HG02678 (cell line): ENCODE data around the gene IWS1.
"Not testable (repeated sequence)": the region's sequence is repeated elsewhere in the genome, so short reads cannot be mapped to it uniquely, and the experiment has no call there.

Experiments used
- ATAC-seq: cut with Tn5 transposase; IDR thresholded peaks from one replicate; pipeline ENCODE4 v1.9.1; 2021; ENCODE audit warnings: mild to moderate bottlenecking, moderate library complexity; ENCODE audit not compliant: unreplicated experiment

The IWS1 gene

DNA sequence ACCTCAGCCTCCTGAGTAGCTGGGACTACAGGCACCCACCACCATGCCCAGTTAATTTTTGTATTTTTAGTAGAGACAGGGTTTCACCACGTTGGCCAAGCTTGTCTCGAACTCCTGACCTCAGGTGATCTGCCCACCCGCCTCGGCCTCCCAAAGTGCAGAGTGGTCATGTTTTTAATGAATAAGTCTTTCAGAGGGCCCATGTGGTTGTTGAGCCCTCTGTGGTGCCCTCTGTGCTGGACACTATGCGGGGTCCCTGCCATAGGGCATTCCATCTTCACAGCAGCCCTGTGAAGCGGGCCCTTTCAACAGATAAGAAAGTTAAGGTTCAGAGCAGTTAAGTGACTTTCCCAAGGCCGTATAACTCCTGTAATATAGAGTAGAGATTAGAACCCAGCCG lies 35.1 kb upstream of the IWS1 start:
- ATAC-seq: no peak

DNA sequence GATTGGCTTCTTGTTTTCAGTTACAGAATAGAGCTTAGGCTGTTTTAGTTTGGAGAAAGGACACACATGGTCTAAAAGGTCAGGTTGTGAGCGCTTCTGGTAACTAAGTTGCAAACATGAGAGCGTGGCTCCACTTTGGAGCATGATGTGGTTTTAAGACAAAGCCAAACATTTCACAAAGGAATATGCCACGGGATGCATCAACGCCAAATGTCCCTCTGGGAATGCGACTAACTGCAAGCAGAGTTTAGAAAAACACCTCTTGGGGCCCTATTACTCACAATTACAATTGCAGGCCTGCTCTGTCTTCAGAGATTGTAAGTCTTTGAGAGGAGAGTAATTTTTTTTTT lies 34.6 kb upstream of the IWS1 start:
- ATAC-seq: no peak

DNA sequence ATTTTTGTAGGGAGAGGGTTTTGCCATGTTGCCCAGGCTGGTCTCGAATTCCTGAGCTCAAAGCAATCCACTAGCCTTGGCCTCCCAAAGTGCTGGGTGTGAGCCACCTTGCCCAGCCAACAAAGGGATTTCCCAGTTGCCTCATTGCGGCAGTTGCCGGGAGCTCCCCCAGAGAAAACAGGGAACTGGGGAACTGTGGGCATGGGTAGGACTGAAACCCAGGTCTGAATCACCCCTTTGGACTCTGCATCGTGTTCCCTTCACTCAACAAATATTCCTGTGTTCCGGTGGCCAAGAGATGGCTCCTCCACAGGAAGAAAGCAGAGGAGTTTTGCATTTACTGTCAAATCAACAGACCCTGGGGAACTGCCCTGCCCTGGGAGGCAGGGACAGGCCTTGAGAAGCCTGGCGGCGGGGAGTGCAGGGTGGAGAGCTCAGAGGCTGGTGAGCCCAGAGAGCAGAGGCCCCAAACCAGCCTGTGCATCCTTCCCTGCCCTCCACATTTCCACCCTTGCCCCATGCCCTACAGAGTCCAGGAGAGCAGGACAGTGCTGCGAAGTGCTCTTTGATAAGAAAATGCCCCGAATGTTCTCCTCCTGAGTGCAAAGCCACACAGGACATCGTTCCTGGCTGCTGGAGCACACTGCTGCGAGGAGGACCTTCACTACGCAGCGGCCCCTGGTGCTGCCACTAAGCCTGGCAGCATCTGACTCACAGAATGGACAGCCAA lies 34.1 kb upstream of the IWS1 start:
- no peak for ATAC-seq

DNA sequence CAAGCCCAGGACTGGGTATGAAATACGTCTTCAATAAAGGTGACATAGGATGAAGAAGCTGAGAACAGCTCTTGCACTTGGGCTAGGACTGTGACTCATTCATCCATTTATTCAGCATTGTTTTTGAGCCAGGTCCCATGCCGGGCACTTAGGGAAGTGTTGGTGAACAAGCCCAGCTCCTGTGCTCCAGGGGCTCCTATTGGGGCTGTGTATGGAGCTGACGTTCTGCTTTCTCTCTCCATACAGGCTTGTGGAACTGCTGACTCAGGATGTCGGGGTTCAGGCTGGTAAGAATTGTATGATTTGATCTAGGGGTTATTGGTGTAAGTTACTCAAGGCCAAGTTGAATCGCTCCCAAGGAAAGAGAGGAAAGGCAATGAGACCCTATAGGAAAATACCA lies 33.2 kb upstream of the IWS1 start:
- ATAC-seq: no peak

DNA sequence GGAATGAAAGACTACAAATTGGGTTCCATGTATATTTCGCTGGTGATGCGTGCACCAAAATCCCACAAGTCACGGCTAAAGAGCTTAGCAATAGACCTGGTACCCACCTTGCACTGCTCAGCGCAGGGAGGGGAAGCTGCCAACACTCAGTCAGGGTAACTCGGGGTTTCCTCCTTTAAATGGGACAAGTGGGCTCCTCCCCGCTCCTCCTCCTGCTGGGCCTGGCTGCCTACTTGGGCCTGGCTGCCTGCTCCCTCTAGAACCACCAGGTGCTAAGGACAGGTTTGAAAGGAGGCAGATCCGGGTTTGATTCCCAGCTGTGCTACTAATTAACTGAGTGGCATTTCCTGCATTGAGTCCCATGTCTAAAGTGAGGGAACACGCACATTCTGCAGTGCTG lies 32.6 kb upstream of the IWS1 start:
- no peak for ATAC-seq

DNA sequence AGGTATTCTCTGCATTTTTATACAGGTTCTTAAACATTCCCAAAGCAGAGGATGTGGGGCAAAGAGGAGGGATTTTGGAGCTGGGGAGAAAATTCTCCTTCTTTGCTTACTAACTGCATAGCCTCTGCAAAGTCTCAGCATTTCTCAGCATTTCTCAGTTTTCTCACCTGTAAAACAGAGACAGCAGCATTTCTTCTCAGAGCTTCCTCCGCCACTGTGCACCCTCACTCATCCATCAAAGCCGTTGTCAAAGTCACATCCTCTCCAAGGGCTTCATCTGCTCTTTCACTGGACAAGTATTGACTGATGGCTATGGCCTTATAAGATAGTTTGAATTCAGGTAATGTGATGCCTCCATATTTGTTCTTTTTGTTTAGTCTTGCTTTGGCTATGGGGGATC lies 26.6 kb upstream of the IWS1 start:
- no peak for ATAC-seq

DNA sequence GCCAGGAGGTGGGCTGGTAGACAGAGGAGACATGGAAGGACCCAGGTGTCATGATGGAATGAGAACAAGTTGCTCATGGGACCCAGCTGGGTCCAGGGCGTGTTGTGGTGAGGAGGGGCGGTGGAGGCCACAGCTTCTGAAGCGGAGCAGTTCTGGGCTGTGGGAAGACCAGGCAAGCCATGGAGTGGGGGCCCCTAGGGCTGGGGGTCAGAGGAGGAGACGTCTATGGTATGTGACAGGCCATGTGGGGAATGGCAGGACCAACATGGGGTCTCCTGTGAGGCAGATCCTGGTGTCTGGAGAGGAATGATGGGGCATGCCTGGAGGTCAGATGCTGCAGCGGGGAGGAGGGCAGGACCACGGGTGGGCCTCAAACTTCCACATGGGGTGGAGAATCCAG lies 26.0 kb upstream of the IWS1 start:
- ATAC-seq: no peak

DNA sequence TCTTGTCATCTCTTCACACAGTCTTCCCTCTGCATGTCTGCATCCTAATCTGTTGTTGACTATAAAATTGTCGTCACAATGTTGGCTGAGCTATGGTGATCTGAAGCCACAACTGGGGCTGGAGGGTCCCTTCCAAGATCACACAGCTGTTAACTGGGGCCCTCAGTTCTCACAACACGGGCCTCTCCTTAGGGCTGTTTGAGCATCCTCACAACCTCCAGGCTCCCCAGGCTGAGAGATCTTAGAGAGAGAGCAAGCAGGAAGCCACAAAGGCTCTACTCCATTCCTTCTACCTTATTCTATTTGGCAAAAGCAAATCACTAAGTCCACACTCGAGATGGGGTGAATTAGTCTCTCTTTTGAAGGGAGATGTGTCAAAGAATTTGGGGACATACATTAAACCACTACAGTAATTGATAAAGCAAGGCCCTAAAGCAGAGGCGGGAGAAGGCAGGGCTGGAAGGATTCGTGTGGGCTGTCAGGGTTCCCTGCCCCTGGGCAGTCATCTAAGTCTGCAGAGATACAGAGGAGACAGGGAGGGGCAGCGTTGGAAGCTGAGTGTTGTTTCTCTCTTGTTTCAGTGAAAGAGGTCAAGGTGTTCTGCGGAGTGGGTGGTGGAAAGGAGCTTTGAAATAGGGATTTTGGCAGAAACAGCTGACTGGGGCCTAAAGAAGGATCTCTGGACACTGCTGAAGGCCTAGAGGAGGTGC lies 25.1 kb upstream of the IWS1 start:
- no peak for ATAC-seq

DNA sequence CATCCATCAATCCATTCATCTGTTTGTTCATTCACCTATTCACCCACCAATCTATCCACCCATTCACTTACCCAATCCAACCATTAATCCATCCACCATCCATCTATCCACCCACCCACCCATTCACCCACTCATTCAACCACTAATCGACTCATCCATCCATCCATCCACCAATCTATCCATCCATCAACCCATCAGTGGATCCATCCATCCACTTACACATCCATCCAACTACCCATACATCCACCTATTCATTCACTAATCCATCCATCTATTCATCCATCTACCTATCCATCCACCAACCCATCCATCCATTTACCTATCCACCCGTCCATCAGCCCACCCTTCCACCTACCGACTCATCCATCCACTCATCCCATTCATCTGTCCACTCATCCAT lies 20.5 kb upstream of the IWS1 start:
- no peak for ATAC-seq

DNA sequence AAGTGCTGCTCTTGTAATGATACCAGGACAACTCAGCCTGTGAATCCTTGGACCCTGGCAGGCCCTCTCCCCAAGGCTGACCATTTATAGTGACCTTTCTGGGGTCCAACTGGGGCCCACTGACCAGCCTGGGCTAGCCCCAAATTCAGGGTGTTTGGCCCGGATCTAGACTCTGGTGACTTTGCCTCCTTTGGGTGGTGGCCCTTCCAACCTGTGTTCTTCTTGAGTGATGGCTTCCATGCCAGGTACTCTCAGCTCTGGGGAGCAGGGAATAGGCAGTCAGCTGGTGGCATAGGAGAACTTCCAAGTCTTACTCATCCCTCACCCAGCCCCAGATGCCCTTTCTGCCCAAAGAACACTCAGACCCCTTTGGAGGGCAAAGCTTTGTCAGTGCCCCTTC lies 19.5 kb upstream of the IWS1 start:
- ATAC-seq: no peak

DNA sequence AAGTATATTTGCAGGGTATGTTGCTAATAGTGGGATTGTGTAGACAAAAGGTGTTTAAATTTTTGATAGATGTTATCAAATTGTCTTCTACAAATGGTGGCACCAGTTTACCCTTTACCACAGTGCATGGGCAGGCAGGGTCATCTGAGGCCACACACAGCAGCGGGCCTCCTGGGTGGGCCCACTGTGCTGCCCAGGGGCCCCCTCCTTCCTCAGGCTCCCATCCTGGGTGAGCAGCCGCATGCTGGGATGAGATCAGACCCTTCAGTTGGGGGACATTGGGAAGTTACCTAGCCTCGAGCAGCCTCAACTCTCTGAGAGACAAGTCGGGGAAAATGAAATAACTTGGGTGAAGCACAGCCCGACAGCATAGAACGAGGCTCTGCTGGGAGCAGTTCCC lies 18.9 kb upstream of the IWS1 start:
- no peak for ATAC-seq

DNA sequence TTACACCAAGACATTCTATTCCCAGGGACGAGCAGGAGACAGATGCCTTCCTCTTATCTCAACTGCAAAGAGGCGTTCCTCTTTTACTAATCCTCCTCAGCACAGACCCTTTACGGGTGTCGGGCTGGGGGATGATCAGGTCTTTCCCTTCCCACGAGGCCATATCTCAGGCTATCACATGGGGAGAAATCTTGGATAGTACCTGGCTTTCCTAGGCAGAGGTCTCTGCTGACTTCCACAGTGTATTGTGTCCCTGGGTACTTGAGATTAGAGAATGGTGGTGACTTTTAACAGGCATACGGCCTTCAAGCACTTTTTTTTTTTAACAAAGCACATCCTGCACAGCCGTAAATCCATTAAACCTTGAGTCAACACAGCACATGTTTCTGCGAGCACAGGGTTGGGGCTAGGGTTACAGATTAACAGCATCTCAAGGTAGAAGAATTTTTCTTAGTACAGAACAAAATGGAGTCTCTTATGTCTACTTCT lies 16.8 kb upstream of the IWS1 start:
- not testable (repeated sequence) for ATAC-seq

DNA sequence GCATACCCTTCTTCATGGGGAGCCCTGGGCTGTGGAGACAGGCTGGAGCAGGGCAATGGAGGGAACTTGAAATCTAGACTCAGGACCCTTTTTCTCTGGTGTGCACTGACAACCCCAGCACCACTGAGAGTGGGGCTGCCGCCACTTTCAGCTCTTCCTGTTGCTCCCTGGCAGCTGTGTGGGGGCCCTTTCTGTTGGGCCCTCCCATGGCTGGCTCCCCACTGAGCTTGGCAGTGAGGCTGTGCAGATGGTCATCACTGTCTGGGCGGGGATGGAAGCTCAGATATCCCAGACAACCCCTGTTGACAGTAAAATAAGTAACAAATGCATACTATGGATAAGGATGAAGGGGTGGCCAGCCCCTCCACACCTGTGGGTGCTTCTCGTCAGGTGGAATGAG lies 15.9 kb upstream of the IWS1 start:
- no peak for ATAC-seq

DNA sequence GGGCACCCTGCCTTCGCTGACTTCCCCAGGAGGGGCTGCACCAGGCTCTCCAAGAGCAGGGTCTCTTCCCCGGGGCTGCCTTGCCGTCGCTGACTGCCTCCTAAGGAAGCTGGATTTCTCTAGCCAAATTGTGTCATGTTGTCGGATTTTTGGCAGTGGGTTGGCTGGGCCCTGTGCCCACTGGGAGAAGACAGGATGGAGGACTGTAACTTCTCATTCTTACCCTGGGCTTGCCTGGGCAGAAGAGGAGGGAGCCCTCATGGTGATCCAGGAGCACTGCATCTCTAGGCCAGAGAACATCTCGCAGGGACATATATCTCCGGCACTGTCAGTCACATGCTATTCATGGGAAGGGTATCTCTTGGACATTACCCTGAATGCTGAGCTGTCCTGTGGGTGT lies 15.5 kb upstream of the IWS1 start:
- ATAC-seq: no peak

DNA sequence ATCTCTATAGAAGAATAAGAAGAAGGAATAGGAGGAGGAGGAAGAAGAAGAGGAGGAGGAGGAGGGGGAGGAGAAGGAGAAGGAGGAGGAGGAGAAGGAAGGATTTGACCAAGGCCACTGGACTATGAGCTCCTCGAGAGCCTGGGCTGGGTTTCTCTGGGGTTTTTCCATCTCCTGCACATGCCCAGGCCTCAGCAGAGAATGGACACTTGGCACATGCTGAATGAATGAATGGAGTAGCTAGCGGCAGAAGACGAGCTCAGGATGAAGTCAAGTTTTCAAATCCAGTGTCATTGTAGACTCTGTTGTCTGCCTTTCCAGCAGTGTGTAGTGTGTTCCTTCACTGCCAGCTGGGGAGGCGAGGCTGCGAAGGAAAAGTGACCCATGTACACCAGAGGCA lies 11.4 kb upstream of the IWS1 start:
- no peak for ATAC-seq

DNA sequence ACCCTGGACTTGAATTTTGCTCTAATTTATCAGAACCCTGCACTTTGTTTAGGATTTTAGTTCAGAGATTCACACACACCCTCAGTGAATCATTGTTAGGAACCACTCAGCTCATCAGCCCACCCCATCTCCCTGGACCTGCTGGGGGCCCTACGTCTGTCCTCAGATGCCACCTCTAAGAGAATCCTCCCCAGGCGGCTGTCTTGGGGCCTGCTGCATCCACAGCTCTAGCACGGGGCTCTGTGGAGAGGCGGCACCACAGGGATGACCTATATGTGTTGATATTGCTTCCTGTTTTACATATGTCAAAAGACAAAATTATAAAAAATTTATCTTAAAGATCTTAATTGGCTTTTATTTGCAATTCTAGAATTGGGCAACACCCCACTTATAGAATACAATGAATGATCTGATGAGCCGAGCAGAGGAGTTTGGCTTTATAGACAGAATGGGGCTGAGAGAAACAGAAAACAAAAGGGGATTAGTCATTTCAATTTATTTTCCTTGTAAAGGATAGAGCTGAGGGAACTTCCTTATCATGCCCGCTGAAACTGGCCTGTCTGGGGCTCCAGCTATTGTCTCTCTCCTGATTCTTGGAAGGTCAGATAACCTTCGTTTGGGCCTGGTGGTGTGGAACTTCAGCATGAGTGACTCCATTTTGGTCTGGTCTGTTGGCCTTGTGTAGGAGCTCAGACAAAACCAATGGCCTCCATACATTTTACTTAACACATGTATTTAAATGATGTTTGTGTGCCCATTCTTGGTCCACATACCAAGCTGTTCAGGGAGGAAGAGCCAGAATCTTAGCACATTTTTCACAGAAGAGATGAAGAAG lies 10.6 kb upstream of the IWS1 start:
- ATAC-seq: no peak

DNA sequence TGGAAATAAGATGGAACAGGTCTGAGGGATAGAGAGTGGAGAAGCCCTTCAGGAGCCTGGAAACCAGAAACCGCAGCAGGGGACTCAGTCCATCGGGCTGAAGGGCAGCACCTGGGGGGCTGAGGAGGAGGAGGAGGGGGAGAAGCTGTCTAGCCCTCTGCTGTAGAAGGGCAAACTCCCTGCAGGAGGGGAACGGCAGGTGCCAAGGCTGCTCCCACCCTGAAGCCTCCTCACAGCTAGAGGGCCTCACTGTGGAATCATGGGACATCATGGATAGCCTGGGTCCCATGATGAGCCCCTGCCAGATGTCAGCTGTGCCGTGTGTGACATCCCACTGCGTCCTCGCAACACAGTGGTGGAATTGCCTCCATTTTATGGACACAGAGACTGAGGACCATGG lies 9.6 kb upstream of the IWS1 start:
- no peak for ATAC-seq

DNA sequence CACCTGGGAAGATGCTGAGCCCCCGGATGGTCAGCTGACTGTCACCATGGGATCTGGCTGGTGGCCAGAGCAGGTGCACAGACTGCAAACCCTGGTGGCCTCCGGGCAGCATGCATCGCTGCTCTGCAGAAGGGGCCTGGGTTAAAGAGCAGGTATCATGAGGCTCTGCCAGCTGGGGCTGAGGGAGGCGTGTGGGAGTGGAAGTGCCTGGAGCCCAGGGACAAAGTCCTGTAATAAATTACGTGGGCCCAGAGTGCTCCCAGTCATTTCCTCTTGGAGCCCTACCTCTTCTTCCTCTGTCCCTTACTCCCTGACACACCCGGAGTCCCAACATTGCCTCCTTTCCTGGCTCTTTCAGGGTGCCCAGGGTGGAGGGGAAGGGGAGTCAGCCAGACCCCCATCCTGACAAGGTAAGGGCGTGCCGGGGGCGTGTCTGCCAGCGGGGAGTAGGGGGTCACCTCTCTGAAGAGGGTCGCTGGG lies 9.2 kb upstream of the IWS1 start, which contains the start of gene MYO7B:
Gene MYO7B, plus strand, starts transcription at position 262 of the 480 bp plus-strand sequence. CDS start 24,040 bp downstream, outside the sequence.
- no peak for ATAC-seq

DNA sequence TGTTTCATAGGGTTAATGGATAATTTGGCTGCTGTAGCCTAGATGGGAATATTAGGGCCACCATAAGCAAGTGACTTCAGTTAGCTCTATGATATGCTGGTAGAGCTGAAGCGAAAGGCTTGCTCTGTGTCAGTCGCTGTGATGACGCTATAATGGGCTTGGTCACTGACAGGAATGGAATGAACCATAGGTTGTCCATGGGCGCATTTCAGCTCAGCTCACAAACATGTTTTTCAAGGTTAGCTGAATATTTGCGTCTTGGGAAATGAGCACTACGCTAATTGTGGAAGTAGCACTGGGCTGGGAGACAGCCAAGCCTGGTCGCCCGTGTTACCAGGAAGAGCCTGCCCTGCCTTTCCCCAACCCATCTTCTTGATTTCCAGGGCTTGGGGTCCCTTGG lies 6.0 kb upstream of the IWS1 start:
- no peak for ATAC-seq

DNA sequence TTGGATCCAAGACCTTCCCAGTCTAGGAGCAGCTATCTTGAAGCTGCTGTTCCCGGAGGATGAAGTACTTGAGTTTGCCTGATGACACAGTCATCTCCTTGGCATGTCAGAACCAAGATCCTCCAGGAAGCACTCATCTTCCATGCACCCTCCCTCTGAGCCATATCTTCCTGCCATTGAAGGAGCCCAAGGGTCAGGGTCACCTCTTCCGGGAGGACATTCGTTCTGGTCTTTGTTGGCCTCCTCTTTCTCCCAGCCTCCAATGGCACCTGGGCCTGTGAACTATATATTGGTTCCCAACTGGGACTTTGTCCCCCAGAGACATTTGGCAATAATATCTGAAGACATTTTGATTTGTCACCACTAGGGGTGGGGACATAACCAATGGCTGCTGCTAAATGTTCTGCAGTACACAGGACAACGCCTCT lies 4.9 kb upstream of the IWS1 start:
- ATAC-seq: no peak
